ENCODE data around the gene TSC22D3.
"Not testable (repeated sequence)": the region's sequence is repeated elsewhere in the genome, so short reads cannot be mapped to it uniquely, and the experiment has no call there.

The TSC22D3 gene

GRCh38 chrX:107713203-107713542, 62.4 kb downstream of the TSC22D3 start:
- DNase-seq (ENCODE audit: low read depth in 2 of 3, low spot score in 2 of 3): no peak

DNA sequence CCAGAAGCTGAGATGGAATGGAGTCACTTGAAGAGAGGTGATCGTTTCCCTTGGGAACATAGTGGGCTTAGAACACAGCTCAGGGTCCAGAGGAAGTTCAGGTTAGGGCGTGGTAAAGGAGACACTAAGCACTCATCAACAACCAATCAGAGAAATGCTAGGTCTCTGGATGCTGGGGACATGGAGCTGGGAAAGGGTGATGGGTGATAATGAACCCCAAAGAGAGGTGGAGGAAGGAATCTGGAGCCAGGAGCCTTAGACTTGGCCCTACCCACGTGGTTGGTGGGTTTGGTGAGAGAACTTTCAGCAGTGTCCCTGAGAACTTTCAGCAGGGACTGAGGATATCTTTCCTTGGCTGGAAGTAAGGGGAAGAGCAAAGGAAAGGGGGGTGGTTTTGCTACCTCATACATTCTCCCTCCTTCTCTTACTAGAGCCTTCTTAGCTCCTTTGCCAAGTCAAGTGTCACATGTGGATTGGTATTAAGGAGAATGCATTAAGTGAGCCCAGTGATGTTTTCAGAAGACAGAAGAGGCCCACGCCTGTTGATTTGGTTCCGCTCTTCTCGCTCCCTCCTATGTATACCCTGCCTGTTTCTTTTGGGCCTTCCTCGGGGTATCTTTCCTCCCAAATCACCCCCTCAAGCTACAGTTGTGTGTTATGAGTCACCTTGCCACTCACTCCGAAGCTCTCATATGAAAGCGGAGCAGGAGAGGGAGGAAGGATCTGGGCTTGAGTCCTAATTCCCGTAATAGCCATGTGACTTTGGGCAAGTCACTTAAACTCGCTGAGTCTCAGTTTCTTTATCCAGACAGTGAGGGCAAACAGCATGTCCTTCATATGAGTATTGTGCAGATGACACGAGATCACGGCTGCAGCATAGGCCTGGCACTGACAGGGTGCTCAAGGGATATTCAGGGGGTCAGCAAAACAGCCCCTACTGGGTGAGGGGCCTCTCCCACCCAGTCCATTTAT, 63.1 kb downstream of the TSC22D3 start:
- no peak for DNase-seq (ENCODE audit: low read depth in 2 of 3, low spot score in 2 of 3)

GRCh38 chrX:107711521-107712181, 63.9 kb downstream of the TSC22D3 start:
- no peak for DNase-seq (ENCODE audit: low read depth in 2 of 3, low spot score in 2 of 3)

- no peak for DNase-seq (ENCODE audit: low read depth in 2 of 3, low spot score in 2 of 3)
Measured at GRCh38 chrX:107710617-107711391, 64.8 kb downstream of the TSC22D3 start.

GRCh38 chrX:107709266-107709806, 66.3 kb downstream of the TSC22D3 start:
- no peak for DNase-seq (ENCODE audit: low read depth in 2 of 3, low spot score in 2 of 3)

DNA sequence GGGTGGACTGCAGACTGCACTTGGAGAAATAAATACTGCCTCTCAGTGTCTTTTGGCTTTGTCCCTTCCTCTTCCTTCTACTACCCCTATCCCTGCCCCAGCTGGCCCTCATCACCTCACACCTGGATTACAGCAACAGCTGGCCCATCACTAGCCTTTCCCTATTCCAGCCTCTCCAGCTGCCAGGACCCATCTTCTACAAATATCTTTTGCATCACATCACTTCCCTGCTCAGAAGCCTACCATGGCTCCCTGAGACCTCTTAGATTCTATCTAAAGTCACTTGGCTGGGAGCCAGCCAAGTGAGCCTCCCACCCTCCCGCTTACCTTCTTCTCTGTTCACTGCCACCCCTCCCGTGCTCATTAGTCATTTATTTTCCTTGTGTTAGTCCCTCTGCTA, 66.8 kb downstream of the TSC22D3 start:
- no peak for DNase-seq (ENCODE audit: low read depth in 2 of 3, low spot score in 2 of 3)

DNA sequence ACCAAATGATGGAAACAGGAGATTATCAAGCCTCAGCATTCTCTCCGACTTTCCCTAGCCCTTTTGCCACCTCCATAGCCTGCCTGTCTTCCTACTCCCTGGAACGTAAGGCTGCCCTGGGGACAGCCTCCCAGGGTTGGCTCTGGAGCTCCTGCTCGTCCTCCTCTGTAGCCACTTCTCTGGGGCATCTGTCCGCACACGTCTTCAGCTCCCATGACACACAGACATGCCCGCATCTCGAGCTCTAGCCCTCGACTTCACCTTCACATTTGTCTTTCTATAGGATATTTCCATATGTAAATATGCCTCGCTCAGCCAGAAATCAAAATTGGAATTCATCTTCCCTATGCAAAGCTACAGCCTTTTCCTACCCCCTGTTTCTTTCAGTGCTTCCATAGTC, 67.7 kb downstream of the TSC22D3 start:
- DNase-seq (ENCODE audit: low read depth in 2 of 3, low spot score in 2 of 3): no peak

- DNase-seq (ENCODE audit: low read depth in 2 of 3, low spot score in 2 of 3): no peak
Measured at GRCh38 chrX:107706309-107706708, 69.3 kb downstream of the TSC22D3 start.

DNA sequence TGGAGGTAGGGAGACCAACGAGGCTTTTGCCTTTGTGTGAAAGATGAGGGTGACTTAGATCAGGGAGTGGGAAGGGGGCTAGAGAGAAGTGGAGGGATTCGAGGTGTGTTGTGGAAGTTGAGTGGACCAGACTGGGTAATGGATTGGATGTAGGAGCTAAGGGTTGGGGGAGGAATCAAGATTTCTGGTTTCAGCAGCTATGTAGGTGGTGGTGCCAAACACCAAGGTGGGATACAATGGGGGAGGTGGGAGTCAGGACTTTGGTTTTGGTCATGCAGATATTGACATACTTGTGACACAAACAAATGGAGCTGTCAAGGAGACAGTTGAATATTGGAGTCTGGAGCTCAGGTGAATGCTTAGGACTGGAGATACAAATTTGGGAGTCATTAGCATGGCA, 71.0 kb downstream of the TSC22D3 start:
- no peak for DNase-seq (ENCODE audit: low read depth in 2 of 3, low spot score in 2 of 3)

DNA sequence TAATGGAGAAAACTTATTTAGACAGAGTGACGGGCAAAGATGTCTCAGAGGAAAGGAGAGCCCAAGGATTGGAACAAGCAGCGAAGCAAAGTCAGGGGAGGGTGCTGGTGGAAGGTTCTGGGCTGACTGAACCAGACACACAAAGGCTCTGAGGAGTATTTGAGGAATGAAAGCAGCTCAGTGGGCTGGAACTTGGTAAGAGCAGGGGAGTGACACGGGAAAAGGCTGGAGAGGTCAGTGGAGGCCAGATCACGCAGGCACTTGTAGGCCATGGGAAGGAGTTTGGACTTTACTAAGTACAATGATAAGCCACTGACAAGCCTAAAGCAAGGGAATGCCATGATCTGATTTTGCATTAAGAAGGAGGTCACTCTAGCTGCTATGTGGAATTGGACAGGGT, 71.4 kb downstream of the TSC22D3 start:
- DNase-seq (ENCODE audit: low read depth in 2 of 3, low spot score in 2 of 3): no peak

- DNase-seq (ENCODE audit: low read depth in 2 of 3, low spot score in 2 of 3): no peak
Measured at GRCh38 chrX:107701493-107702121, 74.0 kb downstream of the TSC22D3 start.

- no peak for DNase-seq (ENCODE audit: low read depth in 2 of 3, low spot score in 2 of 3)
Measured at GRCh38 chrX:107700790-107701189, 74.8 kb downstream of the TSC22D3 start.

GRCh38 chrX:107700317-107700774, 75.2 kb downstream of the TSC22D3 start:
- DNase-seq (ENCODE audit: low read depth in 2 of 3, low spot score in 2 of 3): no peak

GRCh38 chrX:107699616-107700015, 76.0 kb downstream of the TSC22D3 start:
- no peak for DNase-seq (ENCODE audit: low read depth in 2 of 3, low spot score in 2 of 3)

GRCh38 chrX:107691024-107691448, 84.6 kb downstream of the TSC22D3 start:
- DNase-seq (ENCODE audit: low read depth in 2 of 3, low spot score in 2 of 3): no peak

DNA sequence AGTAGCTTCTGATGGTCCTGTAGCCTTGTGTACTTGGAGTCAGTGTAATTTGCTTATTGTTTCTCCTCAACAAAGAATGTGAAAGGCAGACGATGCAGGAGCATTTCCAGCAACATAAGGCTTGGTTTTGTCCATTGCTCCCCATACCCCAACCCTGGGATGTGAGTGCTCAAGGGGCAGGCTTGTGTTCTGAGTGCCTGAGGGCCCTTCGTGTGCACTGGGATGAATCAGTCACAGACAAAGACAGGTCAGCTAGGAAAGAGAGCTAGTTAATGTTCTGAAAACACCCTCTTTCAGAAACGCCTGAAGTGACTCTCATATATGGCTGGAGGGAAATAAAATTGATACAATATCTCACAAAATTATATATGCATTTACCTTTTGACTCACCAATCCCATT, 88.1 kb downstream of the TSC22D3 start:
- DNase-seq (ENCODE audit: low read depth in 2 of 3, low spot score in 2 of 3): no peak

GRCh38 chrX:107686792-107687191, 88.8 kb downstream of the TSC22D3 start:
- DNase-seq (ENCODE audit: low read depth in 2 of 3, low spot score in 2 of 3): no peak

DNA sequence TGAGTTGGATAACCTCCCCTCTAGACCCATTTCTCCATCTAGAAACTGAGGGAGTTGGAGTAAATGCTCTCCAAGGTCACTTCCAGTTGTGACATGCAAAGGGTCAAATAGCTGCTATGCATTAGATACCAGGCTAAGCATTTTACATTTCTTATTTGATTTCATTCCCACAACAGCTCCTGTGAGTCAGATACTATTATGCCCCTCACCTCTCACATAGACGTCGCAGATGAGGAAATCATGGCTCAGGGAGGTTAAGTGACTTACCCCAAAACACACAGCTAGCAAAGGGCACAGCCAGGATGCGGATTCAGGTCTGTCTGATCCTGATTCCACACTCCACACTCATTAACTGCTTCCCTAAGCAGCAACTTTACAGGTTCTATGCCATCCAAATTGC, 89.6 kb downstream of the TSC22D3 start:
- DNase-seq (ENCODE audit: low read depth in 2 of 3, low spot score in 2 of 3): no peak

GRCh38 chrX:107685586-107685985, 90.0 kb downstream of the TSC22D3 start:
- DNase-seq (ENCODE audit: low read depth in 2 of 3, low spot score in 2 of 3): not testable (repeated sequence)

- DNase-seq (ENCODE audit: low read depth in 2 of 3, low spot score in 2 of 3): no peak
Measured at GRCh38 chrX:107684956-107685385, 90.6 kb downstream of the TSC22D3 start.

GRCh38 chrX:107683931-107684330, 91.7 kb downstream of the TSC22D3 start:
- no peak for DNase-seq (ENCODE audit: low read depth in 2 of 3, low spot score in 2 of 3)
